ENCODE results near the gene CRLF1.

Gene CRLF1

DNA sequence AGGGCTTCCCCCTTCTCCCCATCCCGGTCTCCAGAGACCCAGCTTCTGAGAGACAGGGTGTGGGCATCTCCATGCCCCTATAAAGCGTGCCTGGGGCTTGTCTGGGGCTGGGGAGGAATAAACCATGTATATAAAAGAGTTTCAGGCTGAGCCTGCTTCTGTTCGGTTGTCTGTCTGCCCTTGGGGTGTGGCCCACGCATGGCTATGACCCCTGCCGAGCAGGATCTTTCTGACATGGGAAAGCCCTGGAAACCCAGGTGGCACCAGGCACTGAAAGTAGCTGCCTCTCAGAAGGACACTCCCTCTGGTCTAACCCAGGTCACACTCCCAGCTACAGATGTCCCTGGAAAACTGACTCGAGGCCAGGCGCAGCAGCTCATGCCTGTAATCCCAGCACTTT, 14.3 kb upstream of the CRLF1 start:
- DNase-seq (ENCODE audit: insufficient read length, low spot score): no peak
- TF ChIP-seq POLR2A (IDR thresholded peaks at IDR 0.05; ENCODE audit: low read depth, low read length): no peak
- no peak for FAIRE-seq

DNA sequence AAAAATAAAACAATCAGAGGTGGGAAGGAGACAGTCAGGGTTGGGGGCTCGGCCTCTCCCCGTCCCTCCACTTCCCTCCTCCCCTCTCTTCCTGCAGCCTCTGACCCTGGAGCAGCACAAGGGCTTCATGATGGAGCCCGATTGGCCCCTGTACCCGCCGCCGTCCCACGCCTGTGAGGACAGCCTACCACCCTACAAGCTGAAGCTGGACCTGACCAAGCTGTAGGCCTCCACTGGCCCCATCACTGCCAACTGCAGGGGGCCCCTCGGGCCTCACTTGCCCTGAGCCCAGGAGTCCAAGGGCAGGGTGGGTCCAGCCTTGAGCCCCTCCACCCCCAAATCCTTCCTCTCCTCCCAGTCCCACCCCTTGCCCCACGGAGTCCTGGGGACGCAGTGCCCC, 13.7 kb upstream of the CRLF1 start:
- no peak for TF ChIP-seq POLR2A (IDR thresholded peaks at IDR 0.05; ENCODE audit: low read depth, low read length)
- DNase-seq (ENCODE audit: insufficient read length, low spot score) (no peak), FAIRE-seq (no peak)

GRCh38 chr19:18618236-18618635, 11.6 kb upstream of the CRLF1 start:
- DNase-seq (ENCODE audit: insufficient read length, low spot score) (no peak), FAIRE-seq (no peak)
- TF ChIP-seq POLR2A (IDR thresholded peaks at IDR 0.05; ENCODE audit: low read depth, low read length): no peak

GRCh38 chr19:18617562-18617961, 11.0 kb upstream of the CRLF1 start:
- DNase-seq (ENCODE audit: insufficient read length, low spot score): no peak
- no peak for TF ChIP-seq POLR2A (IDR thresholded peaks at IDR 0.05; ENCODE audit: low read depth, low read length)
- FAIRE-seq: no peak

GRCh38 chr19:18616023-18616422, 9.4 kb upstream of the CRLF1 start:
- TF ChIP-seq POLR2A (IDR thresholded peaks at IDR 0.05; ENCODE audit: low read depth, low read length): no peak
- FAIRE-seq: no peak

DNA sequence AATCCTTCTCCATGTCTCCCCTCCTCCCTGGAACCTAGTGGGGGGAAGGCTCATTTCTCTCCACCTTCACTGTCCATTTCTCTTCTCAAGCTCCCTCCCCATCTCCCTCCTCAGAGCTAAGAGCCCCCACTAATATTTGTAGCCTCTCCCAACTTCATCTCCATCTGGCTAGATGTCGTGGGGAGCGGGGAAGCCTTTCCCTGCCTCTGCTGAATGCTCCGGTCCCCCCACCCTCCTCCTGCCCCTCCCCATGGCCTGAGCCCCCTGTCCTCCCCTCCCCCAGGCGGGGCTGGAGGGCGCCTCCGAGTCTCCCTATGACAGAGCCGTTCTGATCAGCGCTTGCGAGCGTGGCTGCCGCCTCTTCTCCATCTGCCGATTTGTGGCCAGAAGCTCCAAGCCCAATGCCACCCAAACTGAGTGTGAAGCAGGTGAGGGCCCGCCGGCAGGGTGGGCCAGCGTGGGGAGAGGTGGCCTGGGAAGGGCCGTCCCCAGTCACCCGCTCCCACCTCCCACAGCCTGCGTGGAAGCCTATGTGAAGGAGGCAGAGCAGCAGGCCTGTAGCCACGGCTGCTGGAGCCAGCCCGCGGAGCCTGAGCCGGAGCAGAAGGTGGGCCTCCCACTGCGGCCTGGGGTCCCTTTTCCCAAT, 7.1 kb upstream of the CRLF1 start:
- no peak for FAIRE-seq
- no peak for DNase-seq (ENCODE audit: insufficient read length, low spot score)
- TF ChIP-seq POLR2A (IDR thresholded peaks at IDR 0.05; ENCODE audit: low read depth, low read length): no peak

More at GRCh38 chr19:18616023-18616422, 9.4 kb upstream of the CRLF1 start:
- DNase-seq (ENCODE audit: insufficient read length, low spot score): no peak

- DNase-seq (ENCODE audit: insufficient read length, low spot score) (no peak), FAIRE-seq (no peak)
- TF ChIP-seq POLR2A (IDR thresholded peaks at IDR 0.05; ENCODE audit: low read depth, low read length): peak; percentile 21; the same call in 1 of the 2 replicates
Observed at GRCh38 chr19:18612772-18613588, 6.4 kb upstream of the CRLF1 start, which contains the start of gene TMEM59L. TSS of gene TMEM59L (plus strand) at chr19:18612870. CDS start at chr19:18612959, 89 bp downstream.

GRCh38 chr19:18612051-18612771, 5.6 kb upstream of the CRLF1 start:
- FAIRE-seq: no peak
- TF ChIP-seq POLR2A (IDR thresholded peaks at IDR 0.05; ENCODE audit: low read depth, low read length): no peak
- DNase-seq (ENCODE audit: insufficient read length, low spot score): no peak

GRCh38 chr19:18611327-18612050, 4.9 kb upstream of the CRLF1 start:
- no peak for FAIRE-seq
- DNase-seq (ENCODE audit: insufficient read length, low spot score): no peak
- TF ChIP-seq POLR2A (IDR thresholded peaks at IDR 0.05; ENCODE audit: low read depth, low read length): no peak

GRCh38 chr19:18610556-18611326, 4.1 kb upstream of the CRLF1 start:
- FAIRE-seq (no peak), DNase-seq (ENCODE audit: insufficient read length, low spot score) (no peak)
- TF ChIP-seq POLR2A (IDR thresholded peaks at IDR 0.05; ENCODE audit: low read depth, low read length): no peak

GRCh38 chr19:18610245-18610555, 3.6 kb upstream of the CRLF1 start:
- TF ChIP-seq POLR2A (IDR thresholded peaks at IDR 0.05; ENCODE audit: low read depth, low read length): no peak

DNA sequence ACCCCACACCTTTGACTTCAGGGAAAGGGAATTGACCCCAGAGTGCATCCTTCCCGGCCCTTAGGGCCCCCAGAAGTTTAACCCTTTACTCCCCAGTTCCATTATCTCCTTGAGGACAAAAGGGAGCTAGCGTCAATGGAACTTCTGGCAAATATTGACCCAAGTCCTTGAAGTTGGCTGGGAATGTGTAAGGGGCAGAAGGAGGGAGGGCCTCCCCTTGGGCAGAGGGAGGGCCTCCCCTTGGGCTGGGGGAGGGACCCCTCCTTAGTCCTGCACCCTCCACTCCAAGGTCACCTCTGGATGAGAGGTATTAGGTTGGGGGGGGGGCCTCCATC, 3.1 kb upstream of the CRLF1 start:
- TF ChIP-seq POLR2A (IDR thresholded peaks at IDR 0.05; ENCODE audit: low read depth, low read length): no peak
- no peak for DNase-seq (ENCODE audit: insufficient read length, low spot score)
- no peak for FAIRE-seq

More at GRCh38 chr19:18610245-18610555, 3.6 kb upstream of the CRLF1 start:
- FAIRE-seq: no peak
- DNase-seq (ENCODE audit: insufficient read length, low spot score): no peak
